IMR-90 (cell line): Measurements from ENCODE around the gene MACO1. TPM values are rescaled to one million over a fixed set of nuclear protein-coding genes. Genes with fewer than 3 reads are reported as not detected.
"Not testable (repeated sequence)": the region's sequence is repeated elsewhere in the genome, so short reads cannot be mapped to it uniquely, and the experiment has no call there.

Experiments
- ATAC-seq: fragments of 200-7000 bp; cut with Tn5 transposase; 2 replicates; pipeline ENCODE4 v1.9.1; 2020; ENCODE audit warnings: low read depth, mild to moderate bottlenecking, moderate library complexity
- BruUV-seq: library from RNA; stranded (reverse); fragments of 400-500 nt; replicated peaks from 2 replicates; lab custom pipeline; 2021; lab: Mats Ljungman, UMichigan
- CTCF ChIA-PET: fragments of 300-600 bp; formaldehyde crosslinking; extraction: SDS; loops from one replicate; lab custom pipeline; 2021; ENCODE audit warnings: antibody characterized with exemption; lab: Yijun Ruan, JAX
- POLR2A ChIA-PET: fragments of 300-600 bp; sonication (Branson Sonifier 250); formaldehyde crosslinking; loops from one replicate; lab custom pipeline; 2022; ENCODE audit warnings: antibody characterized with exemption; ENCODE audit not compliant: unreplicated experiment; lab: Charles Lee
- DNase-seq: peaks from one replicate; pipeline ENCODE4 v3.0.0; 2013
- H2AFZ ChIP-seq: replicated peaks from 2 replicates; pipeline ENCODE3; 2013; ENCODE audit warnings: low read length, mild to moderate bottlenecking; ENCODE audit not compliant: poor library complexity
- H2AK5ac ChIP-seq: 2 replicates; pipeline ENCODE4 v1.6.1; 2013; ENCODE audit warnings: low read depth, low read length, inconsistent platforms
- H2AK9ac ChIP-seq: replicated peaks from 2 replicates; pipeline ENCODE3; 2013; ENCODE audit warnings: mild to moderate bottlenecking, low read depth, low read length, moderate library complexity; ENCODE audit not compliant: poor library complexity
- H2BK120ac ChIP-seq: 2 replicates; pipeline ENCODE4 v1.6.1; 2013; ENCODE audit warnings: low read depth, low read length, inconsistent platforms
- H2BK15ac ChIP-seq: 3 replicates; pipeline ENCODE4 v1.6.1; 2013; ENCODE audit warnings: low read depth, low read length, inconsistent platforms
- H2BK20ac ChIP-seq: 2 replicates; pipeline ENCODE4 v1.6.1; 2013; ENCODE audit warnings: low read depth, mild to moderate bottlenecking, inconsistent platforms, low read length, moderate library complexity
- H2BK5ac ChIP-seq: 2 replicates; pipeline ENCODE4 v1.6.1; 2013; ENCODE audit warnings: mild to moderate bottlenecking, low read depth, low read length, inconsistent platforms; ENCODE audit not compliant: poor library complexity, severe bottlenecking
- H3K14ac ChIP-seq: replicated peaks from 2 replicates; pipeline ENCODE4 v1.6.1; 2013; ENCODE audit warnings: low read depth, low read length, inconsistent platforms
- H3K18ac ChIP-seq: 2 replicates; pipeline ENCODE4 v1.6.1; 2013; ENCODE audit warnings: low read depth, low read length, control low read depth
- H3K23ac ChIP-seq: 2 replicates; pipeline ENCODE4 v1.6.1; 2013; ENCODE audit warnings: low read depth, low read length, inconsistent platforms
- H3K27ac ChIP-seq: 2 replicates; pipeline ENCODE4 v1.5.1; 2013; ENCODE audit warnings: mild to moderate bottlenecking, control low read depth, low read length; ENCODE audit not compliant: insufficient read depth
- H3K27me3 ChIP-seq: 2 replicates; pipeline ENCODE4 v1.6.1; 2013; ENCODE audit warnings: low read length; ENCODE audit not compliant: control insufficient read depth, insufficient read depth
- H3K36me3 ChIP-seq: 2 replicates; pipeline ENCODE4 v1.6.1; 2013; ENCODE audit warnings: low read length, mixed read lengths; ENCODE audit not compliant: control insufficient read depth, insufficient read depth
- H3K4ac ChIP-seq: 2 replicates; pipeline ENCODE4 v1.6.1; 2013; ENCODE audit warnings: low read depth, low read length, inconsistent platforms
- H3K4me1 ChIP-seq: 2 replicates; pipeline ENCODE4 v1.6.1; 2013; ENCODE audit warnings: low read length, mixed read lengths; ENCODE audit not compliant: control insufficient read depth, insufficient read depth
- H3K4me2 ChIP-seq: 2 replicates; pipeline ENCODE4 v1.6.1; 2013; ENCODE audit warnings: low read depth, mild to moderate bottlenecking, control low read depth, low read length, moderate library complexity
- H3K4me3 ChIP-seq: 2 replicates; pipeline ENCODE4 v1.5.1; 2013; ENCODE audit warnings: low read depth, mild to moderate bottlenecking, control low read depth, low read length, moderate library complexity; ENCODE audit not compliant: insufficient read depth
- H3K56ac ChIP-seq: 2 replicates; pipeline ENCODE4 v1.6.1; 2013; ENCODE audit warnings: low read length, inconsistent platforms; ENCODE audit not compliant: insufficient read depth; ENCODE audit errors: extremely low read depth
- H3K79me1 ChIP-seq, 2 experiments: 2 replicates each; pipeline ENCODE4 v1.6.1; 2013; ENCODE audit warnings: low read length in 2 of 2, inconsistent platforms in 1 of 2, low read depth in 1 of 2
- H3K9ac ChIP-seq: 2 replicates; pipeline ENCODE4 v1.6.1; 2013; ENCODE audit warnings: low read depth, low read length, control low read depth
- H3K9me1 ChIP-seq: 2 replicates; pipeline ENCODE4 v1.6.1; 2013; ENCODE audit warnings: low read length, inconsistent platforms; ENCODE audit not compliant: insufficient read depth
- H3K9me3 ChIP-seq: 2 replicates; pipeline ENCODE4 v1.6.1; 2013; ENCODE audit warnings: low read length; ENCODE audit not compliant: control insufficient read depth, insufficient read depth
- H4K20me1 ChIP-seq: 2 replicates; pipeline ENCODE4 v1.6.1; 2013; ENCODE audit warnings: low read length, inconsistent platforms; ENCODE audit not compliant: insufficient read depth
- H4K5ac ChIP-seq: 2 replicates; pipeline ENCODE4 v1.6.1; 2013; ENCODE audit warnings: mild to moderate bottlenecking, low read depth, low read length, control low read depth
- H4K8ac ChIP-seq, 2 experiments: 2 replicates each; pipeline ENCODE4 v1.6.1; 2013; ENCODE audit warnings: low read depth in 2 of 2, low read length in 2 of 2, control low read depth in 1 of 2, inconsistent platforms in 1 of 2
- H4K91ac ChIP-seq: 2 replicates; pipeline ENCODE4 v1.6.1; 2013; ENCODE audit warnings: low read depth, low read length, inconsistent platforms; ENCODE audit not compliant: insufficient read depth
- WGBS, 2 experiments: methylation state at CpG; one replicate each; pipeline versions ENCODE4 v1.1.5 to v1.1.7; 2013; ENCODE audit warnings: missing lambda C conversion rate in 2 of 2; ENCODE audit not compliant: insufficient read length in 1 of 2; ENCODE audit errors: extremely low coverage in 2 of 2; 5-methylcytosine and 5-hydroxymethylcytosine counted together
- dilution Hi-C: fragments of 300-500 bp; cut with HindIII; formaldehyde crosslinking; loops from one replicate; pipeline ENCODE4 v1.14.3; 2018; ENCODE audit warnings: low sequenced_read_pairs; ENCODE audit not compliant: unreplicated experiment
- in situ Hi-C: fragments of 300-500 bp; cut with MboI; formaldehyde crosslinking; loops from 3 replicates; pipeline ENCODE4 v1.14.3; 2019; ENCODE audit warnings: low sequenced_read_pairs, inconsistent platforms, mixed read lengths
- intact Hi-C: fragments of 100-400 bp; cut with micrococcal nuclease; formaldehyde crosslinking; loops from 2 replicates; pipeline ENCODE4 v1.10.0; 2022
- polyA plus RNA-seq, 3 experiments: library from polyadenylated mRNA; depleted of rRNA; stranded (reverse); fragments of >200 nt; gene quantifications; 2 replicates each; pipeline ENCODE4 v1.2.3, GENCODE V29; 2012; ENCODE audit warnings: low replicate concordance in 1 of 3
- total RNA-seq: library from RNA; depleted of rRNA; stranded (reverse); fragments of >200 nt; gene quantifications from 2 replicates; pipeline ENCODE4 v1.2.3, GENCODE V29; 2012

Gene MACO1
- total and polyA plus RNA-seq, 2 of the 4 experiments (the other 2 are of a cell fraction) = 6.8 to 12.7 TPM

DNA sequence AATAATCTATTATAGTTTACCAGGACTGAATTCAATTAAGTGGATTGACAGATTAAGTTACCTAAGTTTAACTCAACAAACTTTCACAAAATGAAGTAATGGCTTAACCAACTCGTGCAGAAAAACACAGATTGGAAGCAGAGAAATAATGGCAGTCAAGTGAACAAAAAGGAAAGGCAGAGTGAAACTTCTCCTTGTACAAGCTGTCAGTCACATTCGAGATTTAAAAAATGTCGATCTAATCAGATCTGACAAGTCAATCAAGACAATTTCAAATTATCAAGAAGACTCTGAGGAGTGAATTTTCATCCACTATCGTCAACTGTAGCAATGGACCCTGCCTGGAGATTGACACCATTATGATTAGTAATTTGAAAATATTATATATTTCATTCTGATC is 13.4 kb upstream of the MACO1 start:
- BruUV-seq, dilution Hi-C loops, H4K8ac ChIP-seq: not testable (repeated sequence)

DNA sequence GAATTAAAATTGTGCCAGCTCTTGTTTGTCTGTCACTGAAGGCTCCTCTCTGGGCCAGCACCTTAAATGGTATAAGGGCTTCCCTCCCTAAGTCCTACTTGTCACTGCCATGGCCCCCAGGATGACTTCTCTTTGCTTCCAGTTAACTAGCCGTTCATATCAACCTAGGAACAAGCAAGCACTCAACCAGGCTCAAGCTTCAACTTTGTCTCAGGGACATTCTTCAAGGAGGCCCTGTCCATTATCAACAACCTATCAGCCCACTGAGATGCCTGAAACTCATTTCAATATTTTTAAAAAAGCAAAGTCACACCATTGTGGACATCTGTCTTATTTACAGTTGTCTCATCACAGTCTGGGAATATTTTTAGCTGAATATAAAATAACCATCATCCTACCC is 11.4 kb upstream of the MACO1 start:
- H3K18ac ChIP-seq, H2AK9ac ChIP-seq, POLR2A ChIA-PET, dilution Hi-C loops, H2BK120ac ChIP-seq, H3K4me3 ChIP-seq, H3K9me3 ChIP-seq, H2BK5ac ChIP-seq, H3K4me2 ChIP-seq, H3K9me1 ChIP-seq, H4K5ac ChIP-seq, H2AFZ ChIP-seq, intact Hi-C loops, H3K9ac ChIP-seq, H4K20me1 ChIP-seq, H2BK15ac ChIP-seq, H2BK20ac ChIP-seq, H3K27me3 ChIP-seq, H3K4me1 ChIP-seq, H3K36me3 ChIP-seq, BruUV-seq, H4K91ac ChIP-seq, ATAC-seq, H3K4ac ChIP-seq, H3K56ac ChIP-seq, DNase-seq, H4K8ac ChIP-seq, H3K79me1 ChIP-seq, H3K23ac ChIP-seq, H3K14ac ChIP-seq, H2AK5ac ChIP-seq, H3K27ac ChIP-seq, CTCF ChIA-PET: not testable (repeated sequence)
- WGBS, 2 experiments = no CpG with 5 or more reads among the region's 1 CpG
- in situ Hi-C loops = loop anchor here (25.0 kb wide), 2 partner anchors 93 to 393 kb away; partner anchors contain the start of genes MTFR1L and SELENON

More for the DNA sequence above, 13.4 kb upstream of the MACO1 start:
- H2AK5ac ChIP-seq, H3K27ac ChIP-seq, H3K14ac ChIP-seq, DNase-seq, H3K9me1 ChIP-seq, H2AK9ac ChIP-seq, H3K4me1 ChIP-seq, intact Hi-C loops, H3K36me3 ChIP-seq, H2BK20ac ChIP-seq, H4K20me1 ChIP-seq, H3K56ac ChIP-seq, H3K4me3 ChIP-seq, ATAC-seq, H2BK5ac ChIP-seq, H4K91ac ChIP-seq, H3K9ac ChIP-seq, H3K23ac ChIP-seq, H3K9me3 ChIP-seq, H2AFZ ChIP-seq, H3K18ac ChIP-seq, POLR2A ChIA-PET, H2BK15ac ChIP-seq, H3K27me3 ChIP-seq, H4K5ac ChIP-seq, CTCF ChIA-PET, H3K4ac ChIP-seq, H3K4me2 ChIP-seq, H2BK120ac ChIP-seq, H3K79me1 ChIP-seq: not testable (repeated sequence)
- no CpG with 5 or more reads among the region's 4 CpGs for WGBS, 2 experiments
- in situ Hi-C loops = loop anchor here (25.0 kb wide), 2 partner anchors 95 to 395 kb away; partner anchors contain the start of genes MTFR1L and SELENON
